Measurements from ENCODE around the gene DHCR24. TPM values are rescaled to one million over a fixed set of nuclear protein-coding genes. Genes with fewer than 3 reads are reported as not detected.
A peak's percentile ranks its signal among the peaks of the same experiment; 100 is the strongest.

DHCR24 gene
- total and polyA plus RNA-seq, 2 of the 13 experiments (the other 11 are each of a cell fraction or from before 2014, with no cell fraction given), result 374 to 448 TPM

GRCh38 chr1:54888080-54888733, 1.2 kb upstream of the DHCR24 start (continued):
- no peak for TF ChIP-seq HNRNPK (IDR thresholded peaks at IDR 0.05; ENCODE audit: low read depth, low read length, poor library complexity, severe bottlenecking)
- TF ChIP-seq HDAC6 (IDR thresholded peaks at IDR 0.05; ENCODE audit: low read depth, low read length), result no peak; the same call in 1 of the 2 replicates
- TF ChIP-seq ZSCAN30 (CRISPR knock-in tag; IDR thresholded peaks at IDR 0.05), result no peak
- TF ChIP-seq ZSCAN9 (CRISPR knock-in tag; IDR thresholded peaks at IDR 0.05; ENCODE audit: borderline replicate concordance), result peak; percentile 77
- no peak for TF ChIP-seq EZH2 (conservative IDR thresholded peaks at IDR 0.05; ENCODE audit: low read depth, low read length)
- TF ChIP-seq ARID5B (CRISPR knock-in tag; IDR thresholded peaks at IDR 0.05), result peak; percentile 96
- TF ChIP-seq SKIL (CRISPR knock-in tag; IDR thresholded peaks at IDR 0.05; ENCODE audit: borderline replicate concordance), result peak; percentile 94
- TF ChIP-seq HNRNPUL1 (IDR thresholded peaks at IDR 0.05; ENCODE audit: low read depth, low read length), result no peak
- 0 out of 2 replicates have a peak, but pooled peaks have one; percentile 29 for TF ChIP-seq ZBTB21 (CRISPR knock-in tag; IDR thresholded peaks at IDR 0.05)
- TF ChIP-seq ZNF609 (CRISPR knock-in tag; IDR thresholded peaks at IDR 0.05; ENCODE audit: borderline replicate concordance), result peak; percentile 99
- TF ChIP-seq NFIB (CRISPR knock-in tag; IDR thresholded peaks at IDR 0.05; ENCODE audit: borderline replicate concordance), result no peak
- TF ChIP-seq MZF1 (CRISPR knock-in tag; IDR thresholded peaks at IDR 0.05; ENCODE audit: borderline replicate concordance), result no peak
- TF ChIP-seq FOSL2 (CRISPR knock-in tag; IDR thresholded peaks at IDR 0.05), result peak; percentile 74; the same call in 1 of the 2 replicates
- peak; percentile 87 for TF ChIP-seq HMG20A (CRISPR knock-in tag; IDR thresholded peaks at IDR 0.05; ENCODE audit: borderline replicate concordance)
- TF ChIP-seq ASH2L (IDR thresholded peaks at IDR 0.05; ENCODE audit: insufficient read length, low read depth, low read length), result peak; percentile 77
- TF ChIP-seq IRF2 (CRISPR knock-in tag; IDR thresholded peaks at IDR 0.05), result peak; percentile 72
- no peak for TF ChIP-seq ZBTB8A (CRISPR knock-in tag; IDR thresholded peaks at IDR 0.05; ENCODE audit: borderline replicate concordance, low read depth)
- no peak for TF ChIP-seq ZNF446 (CRISPR knock-in tag; IDR thresholded peaks at IDR 0.05)
- peak; percentile 29; the same call in 1 of the 2 replicates for TF ChIP-seq MIER2 (CRISPR knock-in tag; IDR thresholded peaks at IDR 0.05)

All from HepG2 (cell line).